HG03103 (cell line): ENCODE measurements around the gene TTLL13.

Source experiments
- ATAC-seq: cut with Tn5 transposase; IDR thresholded peaks from one replicate; pipeline ENCODE4 v1.9.1; 2021; ENCODE audit warnings: low read depth; ENCODE audit not compliant: unreplicated experiment

The TTLL13 gene

DNA sequence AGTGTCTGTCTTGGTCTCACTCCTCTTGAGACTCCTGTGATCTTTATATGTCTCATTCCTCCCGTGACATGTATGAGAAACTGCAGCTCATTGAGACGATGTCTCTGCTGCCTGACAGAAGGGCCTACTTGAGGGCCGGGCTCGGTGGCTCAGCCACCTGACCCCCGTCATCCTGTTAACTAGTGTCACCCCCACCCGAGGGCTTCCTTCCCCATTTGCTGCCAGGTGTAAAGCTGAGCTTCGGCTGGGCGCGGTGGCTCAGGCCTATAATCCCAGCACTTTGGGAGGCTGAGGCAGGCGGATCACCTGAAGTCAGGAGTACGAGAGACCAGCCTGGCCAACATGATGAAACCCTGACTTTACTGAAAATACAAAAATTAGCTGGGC, 35.5 kb upstream of the TTLL13 start:
- no peak for ATAC-seq

DNA sequence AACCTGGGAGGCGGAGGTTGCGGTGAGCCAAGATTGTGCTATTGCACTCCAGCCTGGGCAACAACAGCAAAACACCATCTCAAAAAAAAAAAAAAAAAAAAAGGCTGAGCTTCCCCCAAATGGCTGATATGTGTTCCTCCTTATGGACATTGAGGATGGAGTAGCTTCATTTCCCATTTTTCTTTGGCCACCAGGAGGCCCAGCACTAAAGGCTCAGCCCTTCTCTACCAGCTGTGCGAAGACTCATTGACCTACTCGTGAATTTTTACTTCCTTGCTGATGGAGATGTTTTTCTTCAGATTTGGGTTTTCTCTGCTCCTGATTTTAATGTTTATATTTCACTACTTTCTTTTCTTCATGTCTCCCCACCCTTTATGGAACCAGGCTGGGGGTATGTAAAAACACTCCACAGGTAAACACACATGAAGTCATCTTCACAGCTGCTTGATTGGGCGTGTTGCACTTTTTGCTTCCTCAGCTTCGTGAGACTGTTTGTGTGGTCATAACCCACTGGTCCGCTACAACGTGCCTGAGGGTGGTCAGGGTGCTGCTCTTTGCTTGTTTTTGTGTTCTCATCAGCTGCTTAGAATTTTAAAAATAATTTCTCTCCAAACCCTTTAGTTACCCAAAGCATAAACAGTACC, 34.7 kb upstream of the TTLL13 start:
- ATAC-seq = no peak

DNA sequence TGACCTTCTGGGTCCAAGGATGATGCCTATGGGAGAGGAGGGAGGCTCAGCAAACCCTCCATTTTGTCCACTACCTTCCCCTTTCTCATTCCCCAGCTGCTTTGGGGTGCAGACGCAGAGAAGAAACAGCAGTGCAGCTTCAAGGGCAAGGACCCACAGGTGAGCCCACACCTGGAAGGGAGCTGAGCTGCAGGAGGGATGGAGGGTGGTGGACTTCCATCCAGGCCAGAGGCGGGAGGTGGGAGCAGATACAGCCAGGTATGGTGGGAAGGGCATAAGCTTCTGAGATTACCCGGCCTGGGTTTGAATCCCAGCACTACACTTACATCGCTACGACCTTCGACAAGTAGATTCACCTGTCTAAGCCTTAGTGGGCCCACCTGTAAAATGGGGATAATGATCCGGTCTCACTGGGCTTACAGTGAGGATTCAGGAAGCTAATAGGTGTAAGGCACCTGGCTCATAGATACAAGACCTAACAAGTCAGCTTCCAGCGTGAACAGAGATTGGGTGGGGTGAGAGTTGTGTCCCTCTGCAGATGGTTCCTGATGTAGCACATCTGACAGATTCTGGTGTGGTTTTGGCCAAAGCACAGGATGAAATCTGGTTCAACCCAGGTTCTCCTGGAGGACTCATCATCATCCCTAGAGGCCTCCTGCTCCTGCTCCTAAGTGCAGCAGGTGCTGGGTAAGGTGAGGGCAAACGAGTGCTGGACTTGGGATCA, 31.5 kb upstream of the TTLL13 start:
- ATAC-seq = no peak

DNA sequence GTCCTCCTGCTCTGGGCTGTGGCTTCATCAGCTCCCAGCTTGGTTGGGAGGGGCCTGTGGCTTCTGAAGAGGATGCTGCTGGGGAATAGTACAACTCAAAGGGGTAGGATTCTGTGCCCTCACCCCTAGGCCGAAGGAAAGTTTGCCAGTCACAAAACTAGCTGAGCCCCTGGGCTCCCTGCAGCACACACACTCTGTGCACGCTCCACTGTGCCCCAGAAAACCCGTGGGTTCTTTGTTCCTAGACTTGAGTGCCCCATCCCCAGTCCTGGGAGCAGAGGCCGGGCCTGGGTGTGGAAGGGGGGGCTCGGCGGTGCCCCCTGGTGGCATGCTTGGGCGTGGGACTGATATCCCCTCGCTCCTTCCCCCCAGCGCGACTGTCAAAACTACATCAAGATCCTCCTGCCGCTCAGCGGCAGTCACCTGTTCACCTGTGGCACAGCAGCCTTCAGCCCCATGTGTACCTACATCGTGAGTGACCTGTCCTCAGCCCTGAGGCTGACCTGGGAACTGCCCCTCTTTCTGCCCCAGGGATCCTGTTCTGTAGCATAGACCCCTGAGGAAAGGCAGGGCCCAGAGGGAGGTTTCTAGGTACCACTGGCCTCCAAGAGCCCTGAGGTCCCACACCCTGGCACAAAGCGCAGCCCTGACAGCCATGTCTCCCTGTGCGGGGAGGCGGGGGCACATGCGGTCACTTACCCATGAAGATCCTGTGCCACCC, 29.8 kb upstream of the TTLL13 start:
- ATAC-seq = no peak

DNA sequence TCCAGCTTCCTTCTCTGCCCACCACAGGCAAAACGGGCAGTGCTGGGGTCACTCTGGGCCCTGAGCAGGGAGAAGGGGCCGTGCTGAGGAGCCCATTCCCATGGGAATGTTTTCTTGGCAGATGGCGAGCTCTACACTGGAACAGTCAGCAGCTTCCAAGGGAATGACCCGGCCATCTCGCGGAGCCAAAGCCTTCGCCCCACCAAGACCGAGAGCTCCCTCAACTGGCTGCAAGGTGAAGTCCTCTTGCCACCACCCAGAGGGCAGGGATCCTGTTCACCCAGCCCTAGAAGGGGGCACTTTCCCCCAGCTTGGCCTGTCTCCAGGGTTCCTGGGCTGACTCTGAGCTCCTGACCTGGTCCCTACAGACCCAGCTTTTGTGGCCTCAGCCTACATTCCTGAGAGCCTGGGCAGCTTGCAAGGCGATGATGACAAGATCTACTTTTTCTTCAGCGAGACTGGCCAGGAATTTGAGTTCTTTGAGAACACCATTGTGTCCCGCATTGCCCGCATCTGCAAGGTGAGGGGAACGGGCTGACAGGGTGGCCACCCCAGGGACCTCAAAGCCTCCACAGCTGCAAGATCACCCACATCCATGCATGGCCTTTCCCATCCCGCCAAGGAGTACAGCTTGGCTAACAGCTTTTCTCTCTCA, 28.0 kb upstream of the TTLL13 start:
- ATAC-seq = no peak

DNA sequence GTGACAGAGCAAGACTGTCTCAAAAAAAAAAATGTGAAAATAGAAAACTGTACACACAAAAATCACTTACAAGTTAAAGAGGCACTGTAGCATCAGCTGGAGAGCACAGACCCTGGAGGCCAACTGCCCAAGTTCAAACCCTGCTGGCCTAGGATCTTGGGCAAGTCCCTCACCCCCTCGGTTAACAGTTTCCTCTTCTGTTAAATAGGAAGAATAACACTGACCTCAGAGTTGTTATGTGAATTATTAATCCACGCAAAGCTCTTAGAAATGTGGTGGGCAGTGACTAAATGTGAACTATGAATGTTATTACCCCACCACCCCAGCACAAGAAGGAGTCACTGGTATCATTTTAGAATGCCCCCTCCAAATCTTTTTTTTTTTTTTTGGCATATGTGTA, 26.8 kb upstream of the TTLL13 start:
- no peak for ATAC-seq

DNA sequence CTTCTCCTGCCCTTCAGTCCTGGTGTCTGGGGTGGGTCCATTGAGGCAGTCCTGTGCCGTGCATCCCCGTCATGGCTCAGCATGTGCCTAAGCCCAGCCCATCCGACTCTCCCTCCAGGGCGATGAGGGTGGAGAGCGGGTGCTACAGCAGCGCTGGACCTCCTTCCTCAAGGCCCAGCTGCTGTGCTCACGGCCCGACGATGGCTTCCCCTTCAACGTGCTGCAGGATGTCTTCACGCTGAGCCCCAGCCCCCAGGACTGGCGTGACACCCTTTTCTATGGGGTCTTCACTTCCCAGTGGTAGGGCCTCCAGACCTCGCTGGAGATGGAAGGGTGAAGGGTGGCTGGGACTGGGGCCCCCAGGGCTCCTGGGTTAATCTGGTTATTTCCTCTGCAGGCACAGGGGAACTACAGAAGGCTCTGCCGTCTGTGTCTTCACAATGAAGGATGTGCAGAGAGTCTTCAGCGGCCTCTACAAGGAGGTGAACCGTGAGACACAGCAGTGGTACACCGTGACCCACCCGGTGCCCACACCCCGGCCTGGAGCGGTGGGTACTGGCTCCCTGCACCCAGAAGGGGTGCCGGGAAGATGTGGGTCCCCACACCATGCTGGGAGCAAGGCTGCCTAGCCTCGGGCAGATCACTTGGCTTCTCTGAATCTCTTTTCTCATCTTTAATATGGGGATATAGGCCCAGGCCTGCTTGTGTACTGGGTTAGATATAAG, 25.8 kb upstream of the TTLL13 start:
- no peak for ATAC-seq

DNA sequence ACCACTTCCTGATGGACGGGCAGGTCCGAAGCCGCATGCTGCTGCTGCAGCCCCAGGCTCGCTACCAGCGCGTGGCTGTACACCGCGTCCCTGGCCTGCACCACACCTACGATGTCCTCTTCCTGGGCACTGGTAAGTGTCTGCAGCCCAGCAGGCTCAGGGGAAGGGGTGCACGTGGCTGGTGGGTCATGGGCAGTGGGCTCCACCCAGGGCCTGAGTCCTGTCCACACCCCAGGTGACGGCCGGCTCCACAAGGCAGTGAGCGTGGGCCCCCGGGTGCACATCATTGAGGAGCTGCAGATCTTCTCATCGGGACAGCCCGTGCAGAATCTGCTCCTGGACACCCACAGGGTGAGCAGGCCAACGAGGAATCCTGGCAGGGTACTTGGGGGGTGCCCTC, 24.3 kb upstream of the TTLL13 start:
- no peak for ATAC-seq

DNA sequence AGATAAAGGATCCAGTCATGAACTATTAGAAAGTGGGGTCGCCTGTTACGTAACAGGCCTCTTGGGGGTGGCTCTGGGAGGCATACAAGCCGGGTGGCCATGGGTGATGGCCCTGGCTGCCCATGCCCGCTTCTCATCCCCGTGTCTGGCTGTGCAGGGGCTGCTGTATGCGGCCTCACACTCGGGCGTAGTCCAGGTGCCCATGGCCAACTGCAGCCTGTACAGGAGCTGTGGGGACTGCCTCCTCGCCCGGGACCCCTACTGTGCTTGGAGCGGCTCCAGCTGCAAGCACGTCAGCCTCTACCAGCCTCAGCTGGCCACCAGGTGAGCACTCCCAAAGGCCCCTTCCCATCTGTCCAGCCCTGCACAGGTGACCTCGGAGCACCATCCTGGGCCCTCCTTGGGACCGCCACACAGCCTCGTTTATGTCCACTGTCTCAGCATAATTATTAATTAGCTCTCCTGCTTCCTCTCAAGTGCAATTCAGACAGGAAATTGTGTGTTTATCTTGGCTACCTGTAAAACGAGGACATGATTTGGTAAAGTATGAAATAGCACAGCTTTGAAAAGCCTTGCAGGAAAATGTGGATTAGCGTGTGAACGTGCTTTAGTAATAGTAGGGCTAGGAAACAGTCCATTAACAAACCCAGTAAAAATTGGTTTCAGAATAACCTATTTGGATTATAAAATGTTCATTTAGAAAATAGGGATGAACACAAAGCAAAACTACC, 23.7 kb upstream of the TTLL13 start:
- ATAC-seq = no peak

DNA sequence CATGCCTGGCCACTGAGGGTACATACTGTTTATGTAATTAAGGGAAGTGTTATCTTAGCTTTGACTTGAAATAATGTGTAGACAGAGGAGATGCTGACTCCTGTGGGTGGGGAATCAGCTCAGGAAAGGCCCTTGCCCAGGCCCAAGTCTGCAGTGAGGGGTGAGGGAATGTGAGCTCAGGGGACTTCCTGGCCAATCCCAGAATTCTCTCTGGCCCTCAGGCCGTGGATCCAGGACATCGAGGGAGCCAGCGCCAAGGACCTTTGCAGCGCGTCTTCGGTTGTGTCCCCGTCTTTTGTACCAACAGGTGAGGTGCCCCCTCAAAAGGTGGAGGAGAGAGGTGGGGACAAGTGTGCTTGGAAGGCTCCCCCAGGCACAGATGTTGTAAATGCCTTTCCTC, 22.0 kb upstream of the TTLL13 start:
- no peak for ATAC-seq

DNA sequence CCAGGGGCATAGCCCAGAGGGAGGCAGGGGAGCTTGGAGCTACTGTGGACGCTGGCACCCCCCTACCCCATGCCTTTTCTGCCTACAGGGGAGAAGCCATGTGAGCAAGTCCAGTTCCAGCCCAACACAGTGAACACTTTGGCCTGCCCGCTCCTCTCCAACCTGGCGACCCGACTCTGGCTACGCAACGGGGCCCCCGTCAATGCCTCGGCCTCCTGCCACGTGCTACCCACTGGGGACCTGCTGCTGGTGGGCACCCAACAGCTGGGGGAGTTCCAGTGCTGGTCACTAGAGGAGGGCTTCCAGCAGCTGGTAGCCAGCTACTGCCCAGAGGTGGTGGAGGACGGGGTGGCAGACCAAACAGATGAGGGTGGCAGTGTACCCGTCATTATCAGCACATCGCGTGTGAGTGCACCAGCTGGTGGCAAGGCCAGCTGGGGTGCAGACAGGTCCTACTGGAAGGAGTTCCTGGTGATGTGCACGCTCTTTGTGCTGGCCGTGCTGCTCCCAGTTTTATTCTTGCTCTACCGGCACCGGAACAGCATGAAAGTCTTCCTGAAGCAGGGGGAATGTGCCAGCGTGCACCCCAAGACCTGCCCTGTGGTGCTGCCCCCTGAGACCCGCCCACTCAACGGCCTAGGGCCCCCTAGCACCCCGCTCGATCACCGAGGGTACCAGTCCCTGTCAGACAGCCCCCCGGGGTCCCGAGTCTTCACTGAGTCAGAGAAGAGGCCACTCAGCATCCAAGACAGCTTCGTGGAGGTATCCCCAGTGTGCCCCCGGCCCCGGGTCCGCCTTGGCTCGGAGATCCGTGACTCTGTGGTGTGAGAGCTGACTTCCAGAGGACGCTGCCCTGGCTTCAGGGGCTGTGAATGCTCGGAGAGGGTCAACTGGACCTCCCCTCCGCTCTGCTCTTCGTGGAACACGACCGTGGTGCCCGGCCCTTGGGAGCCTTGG, 21.3 kb upstream of the TTLL13 start:
- no peak for ATAC-seq

DNA sequence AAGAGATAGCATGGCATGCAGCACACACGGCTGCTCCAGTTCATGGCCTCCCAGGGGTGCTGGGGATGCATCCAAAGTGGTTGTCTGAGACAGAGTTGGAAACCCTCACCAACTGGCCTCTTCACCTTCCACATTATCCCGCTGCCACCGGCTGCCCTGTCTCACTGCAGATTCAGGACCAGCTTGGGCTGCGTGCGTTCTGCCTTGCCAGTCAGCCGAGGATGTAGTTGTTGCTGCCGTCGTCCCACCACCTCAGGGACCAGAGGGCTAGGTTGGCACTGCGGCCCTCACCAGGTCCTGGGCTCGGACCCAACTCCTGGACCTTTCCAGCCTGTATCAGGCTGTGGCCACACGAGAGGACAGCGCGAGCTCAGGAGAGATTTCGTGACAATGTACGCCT, 20.4 kb upstream of the TTLL13 start:
- no peak for ATAC-seq

DNA sequence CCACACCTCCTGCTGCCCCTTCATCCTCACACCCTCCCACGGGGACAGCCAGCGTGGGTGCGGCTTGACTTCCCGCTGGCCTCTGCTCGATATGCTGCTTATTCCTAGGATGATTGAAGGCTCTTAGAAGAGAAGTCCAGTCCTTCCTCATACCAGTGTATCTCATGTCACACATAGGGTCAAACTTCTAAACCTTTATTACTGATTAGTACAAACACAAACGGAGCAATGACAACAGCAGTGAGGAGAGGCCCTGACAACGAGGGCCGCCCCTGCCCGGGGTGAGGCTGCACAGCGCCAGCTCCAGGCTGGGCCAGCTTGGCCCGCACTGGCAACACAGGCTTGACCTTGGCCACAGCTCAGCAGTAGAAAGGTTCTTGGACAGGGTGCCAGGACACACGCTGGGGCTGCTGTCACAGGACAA, 19.3 kb upstream of the TTLL13 start:
- no peak for ATAC-seq

DNA sequence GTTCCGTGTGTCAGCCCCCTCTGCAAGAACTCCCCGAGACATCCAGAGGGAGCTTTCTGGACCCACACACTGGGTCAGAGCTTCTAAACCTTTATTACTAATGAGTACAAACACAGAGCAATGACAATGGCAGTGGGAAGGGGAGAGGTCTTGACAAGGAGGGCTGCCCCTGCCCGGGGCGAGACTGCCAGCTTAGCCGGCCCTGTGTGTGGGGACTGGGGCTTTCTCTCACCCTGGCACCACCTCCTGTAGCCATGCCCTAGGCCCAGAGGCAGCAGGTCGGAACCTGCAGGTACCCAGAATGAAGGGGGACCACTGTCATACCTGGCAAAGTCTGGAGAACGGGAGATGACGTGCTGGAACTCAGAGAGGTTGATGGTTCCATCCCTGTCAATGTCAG, 18.7 kb upstream of the TTLL13 start:
- ATAC-seq = no peak

DNA sequence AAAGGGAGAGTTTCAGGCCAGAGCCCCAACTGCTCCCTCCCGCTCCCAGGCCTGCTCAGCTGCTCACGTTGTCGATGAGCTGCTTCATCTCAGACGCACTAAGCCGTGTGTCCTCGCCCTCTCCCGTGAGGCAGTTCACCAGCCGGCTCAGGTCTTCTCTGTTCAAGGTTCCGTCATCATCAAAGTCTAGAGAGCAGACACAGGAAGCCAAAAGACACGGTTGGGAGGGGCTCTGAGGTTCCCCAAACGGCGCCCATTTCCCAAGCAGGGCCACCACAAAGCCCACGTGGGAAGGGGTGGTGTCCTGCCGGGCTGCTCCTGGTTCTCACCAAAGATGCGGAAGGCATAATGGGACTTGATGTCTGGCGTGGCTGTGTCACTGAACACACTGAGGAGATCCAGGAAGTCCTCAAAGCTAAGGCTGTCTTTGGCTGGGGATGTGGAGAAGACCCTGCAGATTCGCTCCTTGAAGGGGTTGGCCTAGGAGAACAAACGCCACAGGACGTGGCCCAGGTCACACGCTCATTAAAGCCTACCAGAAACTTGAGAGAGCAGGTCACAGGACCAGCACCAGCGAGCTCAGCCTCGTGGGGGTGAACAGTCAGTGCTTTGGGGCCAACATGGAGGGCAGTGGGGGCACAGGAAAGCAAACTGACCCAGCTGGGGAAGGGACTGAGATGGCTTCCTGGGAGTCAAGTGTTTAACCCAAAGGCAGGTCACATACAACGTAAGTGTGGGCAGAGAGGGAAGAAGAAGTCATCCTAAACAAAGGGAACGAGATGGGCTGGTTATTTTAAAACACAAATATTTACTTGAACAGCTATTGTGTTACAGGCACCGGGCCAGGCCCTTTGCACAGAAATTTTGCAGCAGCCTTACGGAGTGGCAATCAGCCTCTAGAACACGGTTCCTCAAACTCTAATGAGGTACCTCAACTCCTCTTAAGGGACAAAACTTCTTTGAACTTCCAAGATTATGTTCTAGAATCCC, 18.0 kb upstream of the TTLL13 start:
- ATAC-seq = no peak

DNA sequence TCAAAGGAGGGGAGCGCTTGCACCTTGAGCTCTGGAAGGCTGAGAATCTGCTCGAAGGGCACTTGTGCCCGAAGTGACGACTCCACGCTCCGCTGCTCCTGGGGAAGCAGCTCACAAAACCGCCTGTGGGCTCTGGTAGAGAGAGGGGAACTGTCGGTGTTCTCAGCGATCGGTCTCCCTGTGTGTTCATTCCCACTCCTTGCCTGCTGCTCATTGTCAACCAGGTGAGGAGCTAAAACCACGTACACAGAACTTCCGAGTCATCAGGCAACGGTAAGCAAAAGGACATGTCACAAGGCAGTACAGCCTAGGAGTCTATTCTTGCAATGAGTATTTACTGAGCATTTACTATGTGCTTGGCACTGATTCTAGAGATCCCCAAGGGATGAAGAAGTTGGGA, 17.2 kb upstream of the TTLL13 start:
- no peak for ATAC-seq

DNA sequence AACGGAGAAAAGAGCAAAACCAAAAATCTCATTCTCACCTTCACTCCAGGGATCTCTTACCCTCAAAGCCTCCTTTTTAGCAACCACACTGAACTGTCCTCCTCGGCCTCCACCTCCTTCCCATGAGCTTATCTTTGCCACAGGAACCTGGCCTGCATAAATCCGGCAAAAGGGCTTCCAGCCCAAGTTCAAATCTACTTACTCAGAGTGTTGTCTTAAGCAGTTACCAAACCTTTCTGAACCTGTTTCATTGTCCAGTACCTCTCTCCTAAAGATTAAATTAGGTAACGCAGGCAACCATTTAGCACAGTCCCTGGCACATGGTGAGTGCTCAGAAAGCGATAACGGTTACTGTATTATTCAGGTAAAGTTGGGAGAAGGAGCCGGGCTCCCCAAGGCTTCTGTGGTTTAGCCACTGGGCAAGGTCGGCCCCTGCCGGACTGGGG, 16.4 kb upstream of the TTLL13 start:
- no peak for ATAC-seq
